Activated CD4-positive, alpha-beta T cell treated with anti-CD3 and anti-CD28 coated beads, Interleukin-2, Interleukin-4, amounts not matched to agents 100 ng/mL and 50 ng/mL, durations not matched to agents 16 hours and 8 hours (primary cell): Measurements from ENCODE around the gene LMF1.

Experiments used
- DNase-seq: peaks from one replicate; pipeline ENCODE4 v3.0.0-alpha.2; 2020; ENCODE audit warnings: low spot score

The LMF1 gene

DNA sequence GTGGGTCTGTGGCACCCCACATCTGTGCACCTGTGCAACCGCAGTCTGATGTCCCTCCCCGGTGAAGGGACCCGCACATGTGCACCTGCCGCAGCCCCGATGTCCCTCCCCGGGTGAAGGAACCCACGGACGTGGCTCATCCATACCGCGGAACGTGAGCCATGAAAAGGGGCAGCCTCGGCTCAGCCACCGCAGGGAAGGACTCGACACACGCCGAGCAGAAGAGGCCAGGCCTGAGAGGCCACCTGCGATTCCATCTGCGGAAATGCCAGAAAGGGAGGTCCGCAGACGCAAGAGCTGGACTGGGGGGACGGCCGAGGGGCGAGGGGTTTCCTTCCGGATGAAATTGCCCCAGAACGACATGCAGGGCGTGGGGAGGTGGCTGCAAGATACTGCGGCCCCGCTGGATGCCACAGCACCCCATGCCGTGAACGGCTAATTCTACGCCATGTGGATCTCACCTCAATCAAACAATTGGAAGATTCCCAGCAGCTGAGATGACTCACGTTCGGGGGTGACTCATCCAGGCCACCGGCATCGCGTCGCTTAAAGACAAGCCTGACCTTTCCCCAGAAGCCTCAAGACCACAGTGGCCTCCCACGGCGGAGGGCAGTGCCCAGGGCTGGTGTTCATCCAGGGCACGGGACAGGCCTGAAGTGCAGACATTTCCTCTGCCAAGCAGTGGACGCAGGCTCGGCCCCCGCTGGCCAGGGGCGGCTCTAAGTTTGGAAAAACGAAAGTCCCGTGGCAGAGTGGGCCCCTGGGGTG is 31.8 kb upstream of the LMF1 start:
- peak; percentile 65 for DNase-seq

DNA sequence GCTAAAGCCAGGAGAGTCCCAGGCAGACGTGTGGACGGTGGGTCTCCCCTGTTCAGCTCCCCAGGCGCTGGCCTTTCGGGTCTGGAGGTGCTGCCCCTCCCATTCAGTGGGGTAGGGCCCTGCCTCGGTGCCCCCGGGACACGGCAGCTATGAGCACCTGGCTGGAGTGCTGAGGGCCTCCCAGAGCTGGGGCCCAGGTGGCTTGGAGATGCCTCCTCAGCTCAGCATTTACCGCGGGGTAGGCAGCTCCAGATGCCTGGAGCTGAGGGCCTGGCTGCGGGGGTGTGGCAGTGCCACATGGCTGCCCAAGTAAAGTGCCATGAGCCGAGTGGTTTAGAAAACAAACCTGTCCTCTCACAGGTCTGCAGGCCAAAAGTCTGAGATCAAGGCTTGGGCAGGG is 30.3 kb upstream of the LMF1 start:
- no peak for DNase-seq

GRCh38 chr16:1000608-1001007 is 29.8 kb upstream of the LMF1 start:
- DNase-seq: no peak

DNA sequence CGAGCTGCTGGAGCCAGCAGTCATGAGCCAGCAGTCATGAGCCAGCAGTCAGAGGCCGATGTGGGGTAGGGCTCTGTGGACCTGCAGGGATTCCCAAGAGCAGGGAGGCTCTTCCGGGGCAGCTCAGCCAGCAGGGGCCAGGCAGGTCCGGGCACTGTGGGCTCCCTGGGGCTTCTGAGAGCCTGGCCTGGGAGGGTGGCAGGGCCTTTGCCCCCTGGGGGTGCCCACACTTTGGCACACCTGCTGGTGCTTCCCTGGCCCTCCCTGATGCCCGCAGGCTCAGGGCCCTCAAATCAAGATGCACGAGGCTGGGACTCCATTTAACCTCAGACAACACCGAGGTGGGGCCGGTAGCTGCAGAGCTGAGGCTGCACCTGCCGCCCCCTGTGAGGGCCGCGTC is 28.9 kb upstream of the LMF1 start:
- no peak for DNase-seq

DNA sequence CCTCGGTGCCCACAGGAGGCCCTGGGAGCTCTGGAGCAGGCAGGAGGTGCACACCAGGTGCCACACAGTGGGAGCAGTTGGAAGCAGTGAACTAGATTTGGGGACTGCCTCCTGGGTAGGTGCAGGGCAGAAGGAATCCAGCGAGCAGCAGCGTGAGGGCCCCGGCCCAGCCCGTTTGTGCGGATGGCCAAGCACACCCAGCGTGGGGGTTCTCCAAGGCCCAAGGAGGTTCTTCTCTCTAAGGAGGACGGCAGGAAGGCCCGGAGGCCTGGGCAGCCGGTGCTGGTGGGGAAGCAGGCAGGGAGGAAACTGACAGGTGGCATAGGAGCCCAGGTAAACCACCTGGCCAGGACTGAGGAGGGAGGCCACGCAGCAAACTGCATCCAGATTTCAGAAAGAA is 27.8 kb upstream of the LMF1 start:
- no peak for DNase-seq

DNA sequence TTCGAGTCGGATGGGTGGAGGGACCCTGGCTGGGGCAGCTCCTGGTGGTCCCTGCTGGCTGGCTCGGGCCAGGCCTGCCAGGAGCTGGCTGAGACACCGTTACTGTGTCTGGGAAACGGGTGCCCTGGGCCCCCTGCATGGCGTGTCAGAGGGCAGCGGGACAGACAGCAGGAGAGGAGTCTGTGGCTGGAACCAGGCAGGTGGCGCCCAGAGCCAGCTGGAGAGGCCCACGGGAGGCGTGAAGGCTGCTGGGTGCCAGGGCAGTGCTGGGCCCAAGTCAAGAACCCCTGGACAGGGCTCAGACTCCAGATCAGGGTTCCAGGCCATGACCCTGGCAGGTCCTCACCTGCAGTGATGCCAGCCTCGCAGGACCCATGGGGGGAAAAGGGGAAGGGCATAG is 27.4 kb upstream of the LMF1 start:
- no peak for DNase-seq

- DNase-seq: no peak
Measured at GRCh38 chr16:997440-998051, 26.8 kb upstream of the LMF1 start.

- no peak for DNase-seq
Measured at GRCh38 chr16:996681-997080, 25.9 kb upstream of the LMF1 start.

DNA sequence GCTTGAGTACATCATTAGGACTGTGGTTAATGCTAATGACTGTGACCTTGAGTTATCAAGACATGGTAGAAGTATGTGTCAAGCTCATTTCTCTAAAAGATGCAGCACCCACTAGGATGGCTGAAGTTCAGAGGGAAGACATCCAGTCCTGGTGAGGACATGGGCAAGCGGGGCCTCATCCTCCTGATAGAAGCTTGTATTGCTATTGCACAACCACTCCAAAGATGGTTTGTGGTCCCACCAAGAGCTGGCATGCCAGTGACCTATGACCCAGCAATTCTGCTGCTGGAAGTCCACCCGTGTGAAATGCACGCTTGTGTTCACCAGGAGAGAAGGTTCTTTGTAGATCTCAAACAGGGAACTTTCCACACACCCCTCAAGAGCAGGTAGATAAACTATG is 25.0 kb upstream of the LMF1 start:
- DNase-seq: no peak

GRCh38 chr16:995087-995486 is 24.3 kb upstream of the LMF1 start:
- DNase-seq: no peak

DNA sequence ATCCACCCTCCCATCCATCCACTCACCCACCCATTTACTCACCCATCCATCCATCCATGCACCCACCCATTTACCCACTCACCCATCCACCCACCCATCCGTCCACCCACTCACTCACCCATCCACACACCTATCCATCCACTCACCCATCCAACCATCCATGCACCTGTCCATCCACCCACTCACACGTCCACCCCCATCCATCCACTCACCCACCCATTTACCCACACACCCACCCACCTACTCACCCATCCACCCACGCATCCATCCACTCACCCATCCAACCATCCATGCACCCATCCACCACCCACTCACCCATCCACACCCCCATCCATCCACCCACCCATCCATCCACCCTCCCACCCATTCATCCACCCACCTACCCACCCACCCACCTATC is 22.9 kb upstream of the LMF1 start:
- DNase-seq: no peak

- DNase-seq: no peak
Measured at GRCh38 chr16:991773-992172, 21.0 kb upstream of the LMF1 start.

DNA sequence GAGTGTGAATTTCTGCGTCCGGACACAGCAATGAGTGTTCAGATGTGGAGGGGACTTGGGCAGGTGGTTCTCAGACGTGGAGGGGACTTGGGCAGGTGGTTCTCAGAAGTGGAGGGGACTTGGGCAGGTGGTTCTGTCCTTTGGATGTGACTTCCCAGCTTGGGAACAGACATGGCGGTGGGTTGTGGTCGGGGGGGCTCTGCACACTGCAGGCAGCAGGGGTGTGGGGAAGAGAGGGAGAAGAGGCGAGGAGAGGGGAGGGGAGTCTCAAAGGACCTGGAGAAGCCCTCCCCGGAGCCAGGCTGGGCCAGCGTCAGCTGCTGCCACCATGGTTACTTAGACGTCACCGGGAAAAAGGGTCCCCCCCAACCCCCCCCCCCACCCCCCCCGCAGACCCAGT is 20.6 kb upstream of the LMF1 start:
- no peak for DNase-seq

DNA sequence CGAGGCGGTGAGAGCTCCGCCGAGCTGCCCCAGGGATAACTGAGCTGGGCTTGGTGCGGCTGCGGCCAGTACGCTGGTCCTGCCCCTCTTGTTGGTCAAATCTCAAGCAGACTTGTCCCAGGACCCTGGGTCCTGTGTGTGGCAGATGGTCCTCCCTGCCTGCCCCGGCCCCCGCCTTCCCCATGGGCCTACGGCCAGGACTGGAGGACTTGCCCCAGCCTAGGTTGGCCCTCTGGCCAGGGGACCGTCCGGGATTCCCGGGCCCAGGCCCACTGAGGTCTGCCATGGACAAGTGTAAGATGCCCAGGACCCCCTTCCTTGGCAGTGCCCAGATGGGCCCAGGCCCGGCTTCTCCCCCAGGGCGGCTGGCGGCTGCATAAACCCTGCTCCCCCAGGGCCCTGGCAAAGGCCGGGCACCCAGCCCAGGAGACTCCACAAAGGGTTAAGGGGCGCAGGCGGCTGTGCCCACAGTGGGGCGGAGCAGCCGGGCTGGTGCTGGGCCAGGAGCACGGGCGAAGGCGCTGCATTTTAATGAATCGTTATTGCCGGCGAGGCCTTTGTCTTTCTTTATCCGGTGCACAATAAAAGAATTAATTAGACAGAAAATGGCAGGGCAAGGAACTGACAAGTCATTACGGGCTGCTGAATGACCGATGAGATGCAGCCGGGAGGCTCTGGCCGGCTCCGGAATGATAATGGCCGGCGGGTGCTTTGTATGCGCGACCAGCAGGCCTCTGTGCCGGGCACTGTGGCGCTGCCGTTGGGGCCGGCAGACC is 19.9 kb upstream of the LMF1 start:
- no peak for DNase-seq

DNA sequence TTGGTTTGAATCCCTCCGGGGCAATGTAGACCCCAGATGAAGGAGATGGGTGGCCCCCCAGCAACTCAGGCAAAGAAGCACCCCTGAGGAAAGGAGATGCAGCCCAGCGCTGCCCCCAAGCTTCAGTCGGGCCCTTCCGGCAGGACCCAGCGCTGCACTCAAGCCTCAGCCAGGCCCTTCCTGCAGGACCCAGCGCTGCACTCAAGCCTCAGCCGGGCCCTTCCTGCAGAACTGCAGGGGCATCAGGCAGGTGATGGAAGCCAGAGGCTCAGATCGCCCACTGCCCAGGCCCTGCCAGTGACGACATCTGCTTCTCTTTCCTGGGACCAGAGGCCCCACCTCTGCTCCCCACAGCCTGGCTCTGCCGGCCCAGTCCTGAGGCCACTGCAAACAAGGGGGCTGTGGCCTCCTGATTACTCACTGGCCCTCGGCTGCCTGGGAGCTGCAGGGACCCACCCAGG is 18.6 kb upstream of the LMF1 start:
- DNase-seq: no peak

DNA sequence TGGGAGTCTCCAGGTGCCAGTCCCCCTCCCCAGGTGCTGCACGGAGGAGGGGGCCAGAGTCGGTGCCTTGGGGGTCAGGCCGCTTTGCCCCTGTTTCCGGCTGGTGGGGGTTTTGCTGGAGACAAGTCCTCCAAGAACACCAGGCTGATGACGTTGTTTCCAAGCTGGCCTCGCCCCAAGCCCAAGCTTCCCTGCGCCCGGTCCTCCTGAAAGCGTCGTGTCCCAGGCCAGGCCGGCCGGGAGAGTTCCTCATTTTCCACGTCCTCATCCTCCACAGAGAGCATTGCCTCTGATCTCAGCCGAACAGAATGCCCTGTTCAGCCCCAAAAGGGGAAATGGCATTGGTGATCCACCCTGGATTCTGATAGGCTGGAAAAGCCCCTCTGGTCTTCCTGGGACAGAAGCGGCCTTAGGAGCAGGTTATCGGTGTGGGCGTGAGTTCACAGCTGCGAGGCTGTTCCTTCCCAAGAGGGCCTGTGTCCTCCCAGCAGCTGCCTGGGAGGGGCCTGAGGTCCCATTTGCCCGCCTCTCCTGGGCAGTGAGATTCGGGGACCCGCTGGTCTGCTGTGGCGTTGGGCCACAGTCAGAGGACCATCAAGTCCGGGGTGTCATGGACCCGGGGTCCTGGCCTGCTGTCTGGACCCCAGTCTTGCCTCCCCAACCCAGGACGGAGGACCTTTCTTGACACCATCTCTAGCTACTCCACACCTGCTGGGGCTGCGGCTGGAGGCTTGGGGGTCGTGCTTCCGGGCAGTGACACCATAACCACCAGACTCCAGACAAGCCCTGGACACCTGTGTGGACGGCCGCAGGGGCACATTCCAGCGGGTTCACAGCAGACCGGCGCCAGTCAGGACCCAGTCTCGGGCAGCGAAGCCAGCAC is 17.9 kb upstream of the LMF1 start:
- DNase-seq: no peak

- DNase-seq: no peak
Measured at GRCh38 chr16:987906-988305, 17.1 kb upstream of the LMF1 start.

DNA sequence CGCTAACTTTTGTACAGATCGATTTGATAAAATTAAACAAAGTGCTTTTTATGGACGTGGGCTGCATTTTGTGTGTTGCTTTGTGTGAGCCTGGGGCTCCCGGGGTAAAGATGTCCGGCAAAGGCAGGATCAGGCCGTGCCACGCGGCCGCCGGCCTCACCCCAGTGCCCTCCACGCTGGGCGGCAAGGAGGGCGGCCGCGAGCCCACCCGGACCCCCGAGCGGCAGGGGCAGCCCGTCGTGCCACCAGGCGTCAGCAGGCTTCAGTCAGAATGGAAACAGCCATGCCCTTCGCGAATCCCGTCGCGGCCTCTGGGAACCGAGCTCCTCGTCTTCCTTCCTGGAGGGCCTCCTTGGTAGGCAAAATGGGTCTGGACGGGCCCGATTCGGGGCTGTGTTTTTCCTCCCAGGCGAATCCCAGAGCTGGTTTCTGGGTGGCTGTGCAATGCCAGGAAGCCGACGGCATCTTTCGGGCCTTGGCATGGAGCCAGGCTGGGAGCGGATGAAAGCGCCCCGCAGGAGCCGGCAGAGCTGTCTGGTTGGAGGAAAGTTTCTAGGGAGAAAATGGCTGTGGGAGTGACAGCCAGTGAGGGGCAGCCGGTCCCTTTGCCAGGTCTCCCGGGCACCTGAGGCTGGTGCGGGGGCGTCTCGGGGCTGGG is 16.3 kb upstream of the LMF1 start:
- DNase-seq: no peak

DNA sequence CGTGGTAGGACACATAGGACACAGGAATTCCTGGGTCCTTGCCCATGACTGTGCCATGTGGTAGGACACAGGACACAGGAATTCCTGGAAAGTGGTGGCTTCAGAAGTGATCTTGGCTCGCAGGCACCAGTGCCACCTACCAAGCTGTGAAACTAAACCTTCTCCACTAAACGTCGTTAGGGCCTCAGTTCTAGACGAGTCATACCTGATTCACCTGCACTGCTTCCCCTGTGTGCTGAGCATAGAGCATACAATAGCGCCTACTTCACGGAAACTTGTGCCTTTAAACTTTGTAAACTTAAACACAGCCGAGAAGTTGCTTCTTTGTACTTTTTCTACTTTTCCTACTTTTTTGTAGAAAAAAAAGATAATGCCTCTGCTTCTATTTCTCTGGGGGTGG is 15.6 kb upstream of the LMF1 start:
- DNase-seq: no peak

DNA sequence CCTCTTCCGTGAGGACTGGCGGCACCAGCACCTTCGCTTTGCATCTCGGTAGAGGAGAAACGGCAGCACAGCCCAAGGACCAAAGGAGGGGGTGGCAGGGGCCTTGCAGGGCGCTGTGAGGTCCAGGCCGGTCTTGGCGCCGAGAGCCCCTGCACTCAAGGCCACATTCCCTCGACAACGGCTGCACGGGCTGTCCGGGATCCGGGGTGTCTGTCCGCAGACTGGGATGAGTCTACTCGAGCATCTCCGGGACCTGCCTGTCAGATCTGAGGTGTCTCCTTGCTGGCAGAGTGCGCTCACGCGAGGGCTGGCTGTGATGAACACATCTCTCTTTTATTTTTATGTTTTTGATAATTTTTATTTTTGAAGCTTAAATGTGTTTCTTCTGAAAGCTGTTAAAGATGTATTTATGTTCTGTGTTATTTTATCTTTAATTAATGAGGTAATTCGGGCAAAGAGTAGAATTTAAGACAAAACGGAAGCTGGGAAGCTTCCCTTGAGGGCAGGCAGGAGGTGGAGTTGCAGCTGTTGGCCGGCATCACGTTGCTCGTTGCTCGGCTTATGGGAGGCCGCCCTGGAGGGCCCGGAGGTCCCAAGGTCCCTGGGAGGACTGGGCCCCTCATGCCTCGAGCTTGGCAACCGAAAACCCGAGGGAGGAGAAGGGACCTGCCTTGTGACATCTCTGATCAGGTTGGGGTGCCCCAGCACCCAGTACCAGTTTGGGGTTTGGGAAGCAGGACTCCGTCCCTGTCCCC is 15.0 kb upstream of the LMF1 start:
- no peak for DNase-seq
